ENCODE results near the gene EPN3. TPM values are rescaled to one million over a fixed set of nuclear protein-coding genes. Genes with fewer than 3 reads are reported as not detected.

EPN3 gene
- polyA plus RNA-seq, 1 of the 3 experiments (the other 2 are of a cell fraction), result 0.05 TPM

DNA sequence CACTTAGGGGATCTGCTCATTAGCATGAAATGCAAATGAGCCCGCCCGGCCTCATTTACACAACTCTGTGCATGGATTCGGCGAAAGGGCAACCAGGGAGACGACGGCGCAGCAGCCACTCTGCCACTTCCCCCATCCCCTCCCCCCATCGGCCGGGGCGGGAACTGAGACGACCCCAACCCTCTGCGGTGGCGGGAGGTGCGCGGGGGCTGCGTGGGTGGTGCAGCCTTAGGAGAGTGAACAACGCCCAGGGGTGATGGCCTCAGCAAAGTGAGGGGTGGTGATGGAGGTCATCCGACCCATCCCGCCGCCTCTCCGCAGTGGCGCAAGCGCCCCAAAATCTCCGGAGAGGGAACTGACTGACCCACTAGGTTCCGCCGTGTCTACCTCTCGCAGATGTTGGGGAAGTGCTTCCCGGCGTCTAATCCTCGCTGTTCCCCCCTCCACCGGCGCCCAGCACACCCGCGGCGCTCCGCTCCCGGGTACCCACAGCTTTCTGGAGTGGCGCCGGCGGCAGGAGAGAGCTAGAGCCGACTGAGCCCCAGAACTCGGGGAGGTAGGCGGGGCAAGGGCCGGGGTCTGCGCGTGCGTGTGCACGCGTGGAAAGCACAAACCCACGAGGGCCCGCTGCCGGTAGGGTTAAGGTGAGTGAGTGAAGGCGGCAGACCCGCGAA lies 26.5 kb downstream of the EPN3 start (continued):
- TF ChIP-seq, protein P1, sequence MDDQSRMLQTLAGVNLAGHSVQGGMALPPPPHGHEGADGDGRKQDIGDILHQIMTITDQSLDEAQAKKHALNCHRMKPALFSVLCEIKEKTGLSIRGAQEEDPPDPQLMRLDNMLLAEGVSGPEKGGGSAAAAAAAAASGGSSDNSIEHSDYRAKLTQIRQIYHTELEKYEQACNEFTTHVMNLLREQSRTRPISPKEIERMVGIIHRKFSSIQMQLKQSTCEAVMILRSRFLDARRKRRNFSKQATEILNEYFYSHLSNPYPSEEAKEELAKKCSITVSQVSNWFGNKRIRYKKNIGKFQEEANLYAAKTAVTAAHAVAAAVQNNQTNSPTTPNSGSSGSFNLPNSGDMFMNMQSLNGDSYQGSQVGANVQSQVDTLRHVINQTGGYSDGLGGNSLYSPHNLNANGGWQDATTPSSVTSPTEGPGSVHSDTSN (IDR thresholded peaks at IDR 0.05), result no peak
- TF ChIP-seq, protein P2, sequence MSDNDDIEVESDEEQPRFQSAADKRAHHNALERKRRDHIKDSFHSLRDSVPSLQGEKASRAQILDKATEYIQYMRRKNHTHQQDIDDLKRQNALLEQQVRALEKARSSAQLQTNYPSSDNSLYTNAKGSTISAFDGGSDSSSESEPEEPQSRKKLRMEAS (IDR thresholded peaks at IDR 0.05; ENCODE audit: low read depth), result no peak
- TF ChIP-seq, protein P3, sequence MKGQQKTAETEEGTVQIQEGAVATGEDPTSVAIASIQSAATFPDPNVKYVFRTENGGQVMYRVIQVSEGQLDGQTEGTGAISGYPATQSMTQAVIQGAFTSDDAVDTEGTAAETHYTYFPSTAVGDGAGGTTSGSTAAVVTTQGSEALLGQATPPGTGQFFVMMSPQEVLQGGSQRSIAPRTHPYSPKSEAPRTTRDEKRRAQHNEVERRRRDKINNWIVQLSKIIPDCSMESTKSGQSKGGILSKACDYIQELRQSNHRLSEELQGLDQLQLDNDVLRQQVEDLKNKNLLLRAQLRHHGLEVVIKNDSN (IDR thresholded peaks at IDR 0.05; ENCODE audit: borderline replicate concordance, low read depth), result no peak
- no peak for TF ChIP-seq FOSL2 (IDR thresholded peaks at IDR 0.05; ENCODE audit: borderline replicate concordance, low read depth)

DNA sequence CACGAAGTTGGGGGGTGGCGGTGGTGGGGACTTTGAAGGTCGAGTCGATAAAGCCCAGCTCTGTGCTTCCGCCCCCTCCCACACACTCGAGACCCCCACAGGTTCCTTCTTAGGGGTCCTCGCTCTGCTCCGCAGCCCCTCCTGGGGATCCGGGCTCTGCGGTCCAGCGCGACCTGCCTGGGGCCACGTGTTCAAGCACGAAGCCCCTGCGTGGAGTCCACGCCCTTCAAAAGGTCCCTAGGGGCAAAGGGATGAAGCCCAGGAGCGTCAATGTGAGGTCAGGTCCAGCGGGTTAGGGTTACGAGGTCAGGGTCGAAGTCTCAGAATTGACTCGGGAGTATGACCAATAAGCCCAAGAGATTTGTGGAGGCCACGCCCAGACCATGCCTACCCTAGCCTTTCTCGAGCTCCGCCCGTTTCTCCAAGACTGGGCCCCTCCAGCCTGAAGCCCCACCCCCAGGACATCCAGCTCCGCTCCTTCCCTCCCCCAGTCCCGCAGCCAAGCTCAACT lies 27.2 kb downstream of the EPN3 start:
- ChIA-PET CTCF (interaction anchor here (0.9 to 7.2 kb wide), 12 partner anchors 9 to 124 kb away, joined by 3 to 209 read pairs (median 6); no protein-coding TSS in a partner anchor), POLR2A (interaction anchor here (1.1 to 1.2 kb wide), 2 partner anchors 66 to 149 kb away, joined by 3 to 6 read pairs; no protein-coding TSS in a partner anchor)
- no peaks in the 10 kb centered on the region for H3K79me2 ChIP-seq (ENCODE audit: insufficient read depth)
- H3K27ac ChIP-seq (ENCODE audit: low read depth in 2 of 2, low read length in 1 of 2), result no peak overlapping the region
- H2AFZ ChIP-seq (ENCODE audit: low read depth), result peak overlapping the region; percentile 79; the same call in 1 of the 2 replicates
- peak overlapping the region; percentile 100 for H3K4me2 ChIP-seq
- peaks cover 10 to 77% of the 10 kb centered on the region in 2 experiments for H3K4me1 ChIP-seq (ENCODE audit: control insufficient read depth in 1 of 2, insufficient read depth in 2 of 2, low read depth in 1 of 2, low read length in 1 of 2)
- peaks cover 31% of the 10 kb centered on the region for H3K27me3 ChIP-seq (ENCODE audit: insufficient read depth)
- H3K36me3 ChIP-seq (replicated peaks in 1 of 2; ENCODE audit: control insufficient read depth in 1 of 2, insufficient read depth in 2 of 2, low read length in 1 of 2), result peaks cover 0 to 11% of the 10 kb centered on the region in 2 experiments
- TF ChIP-seq, protein P2 (IDR thresholded peaks at IDR 0.05; ENCODE audit: low read depth), result peak; percentile 67; the same call in 1 of the 2 replicates
- TF ChIP-seq, protein P3 (IDR thresholded peaks at IDR 0.05; ENCODE audit: borderline replicate concordance, low read depth), result no peak
- H3K4me3 ChIP-seq (ENCODE audit: low read depth in 2 of 2, low read length in 1 of 2), result peak overlapping the region; percentile 49 to 74
- H3F3A ChIP-seq (replicated peaks; ENCODE audit: insufficient read depth), result peaks cover 20% of the 10 kb centered on the region
- no peaks in the 10 kb centered on the region for H3K9me3 ChIP-seq
- peak; percentile 82 for DNase-seq
- no peak overlapping the region for H3K9ac ChIP-seq
- H3K9me2 ChIP-seq, result no peaks in the 10 kb centered on the region
- 19% methylated on average over 27 of the region's 27 CpGs for WGBS (ENCODE audit: low lambda C conversion rate)
- H4K20me1 ChIP-seq (ENCODE audit: insufficient read depth), result no peaks in the 10 kb centered on the region

DNA sequence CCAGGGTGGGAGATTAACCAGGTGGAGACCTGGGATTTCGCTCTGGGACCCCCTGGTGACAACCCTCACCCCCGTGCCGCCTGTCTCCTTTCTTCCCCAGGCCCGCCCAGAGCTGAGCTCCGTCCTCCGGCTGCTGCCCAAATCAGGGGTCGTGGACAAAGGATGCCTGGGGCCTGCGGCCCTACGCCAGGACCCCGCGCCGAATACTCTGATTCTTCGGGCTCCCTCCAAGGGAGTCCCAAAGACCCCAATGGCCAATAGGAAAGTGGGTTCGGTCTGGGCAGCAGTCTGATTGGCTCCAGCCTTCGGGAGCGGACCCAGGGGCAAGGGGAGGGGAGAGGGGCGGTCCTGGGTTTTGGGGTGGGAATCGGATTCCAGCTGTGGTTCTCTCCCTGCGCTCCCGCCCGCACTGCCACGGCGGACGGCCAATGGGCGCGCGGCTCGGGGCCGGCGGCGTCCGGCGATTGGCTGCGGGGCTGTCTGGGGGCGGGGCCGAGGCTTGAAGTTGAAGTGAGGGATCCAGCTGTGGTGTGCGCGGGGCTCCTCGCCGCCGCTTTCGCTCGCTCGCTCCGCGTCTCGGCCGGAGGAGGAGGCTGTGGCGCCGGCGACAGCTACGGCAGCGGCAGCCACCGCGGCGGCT lies 27.8 kb downstream of the EPN3 start, which contains the start of gene CACNA1G:
Gene CACNA1G, plus strand, starts transcription at position 531 of the 640 bp plus-strand sequence. CDS start 745 bp downstream, outside the sequence.
- Histone ChIP-seq H3K9me2 (no peaks in the 10 kb centered on the region), H3K4me1 (ENCODE audit: control insufficient read depth in 1 of 2, insufficient read depth in 2 of 2, low read depth in 1 of 2, low read length in 1 of 2) (peaks cover 14 to 83% of the 10 kb centered on the region in 2 experiments), H3K4me2 (peak within 1 kb of the TSS; percentile 100), H3K27me3 (ENCODE audit: insufficient read depth) (peaks cover 31% of the 10 kb centered on the region), H3K4me3 (ENCODE audit: low read depth in 2 of 2, low read length in 1 of 2) (peak within 1 kb of the TSS; percentile 49 to 74), H3K79me2 (ENCODE audit: insufficient read depth) (no peaks in the 10 kb centered on the region), H3K27ac (ENCODE audit: low read depth in 2 of 2, low read length in 1 of 2) (no peak within 1 kb of the TSS; a peak in 1 of 4 replicates), H4K20me1 (ENCODE audit: insufficient read depth) (no peaks in the 10 kb centered on the region), H3K36me3 (replicated peaks in 1 of 2; ENCODE audit: control insufficient read depth in 1 of 2, insufficient read depth in 2 of 2, low read length in 1 of 2) (peaks cover 0 to 9% of the 10 kb centered on the region in 2 experiments), H3K9me3 (no peaks in the 10 kb centered on the region), H3K9ac (no peak within 1 kb of the TSS), H2AFZ (ENCODE audit: low read depth) (peak within 1 kb of the TSS; percentile 79; the same call in 1 of the 2 replicates), H3F3A (replicated peaks; ENCODE audit: insufficient read depth) (peaks cover 20% of the 10 kb centered on the region)
- under 1% methylated on average over 53 of the region's 56 CpGs for WGBS (ENCODE audit: low lambda C conversion rate)
- DNase-seq, result peak; percentile 99
- POLR2A ChIA-PET, result interaction anchor here (0.7 to 1.2 kb wide), 3 partner anchors 66 to 306 kb away, joined by 3 to 6 read pairs (median 3); no protein-coding TSS in a partner anchor
- CTCF ChIA-PET, result interaction anchor here (0.9 to 7.2 kb wide), 13 partner anchors 9 to 124 kb away, joined by 3 to 209 read pairs (median 7); no protein-coding TSS in a partner anchor
- TF ChIP-seq GATA2 (CRISPR knock-in tag; IDR thresholded peaks at IDR 0.05) (no peak), MEF2A (IDR thresholded peaks at IDR 0.05; ENCODE audit: borderline replicate concordance, low read depth) (no peak), RFX5 (IDR thresholded peaks at IDR 0.05; ENCODE audit: low read length) (peak; percentile 87; the same call in 1 of the 2 replicates), JUND (IDR thresholded peaks at IDR 0.05) (no peak), POLR2AphosphoS5 (IDR thresholded peaks at IDR 0.05; ENCODE audit: low read depth, low read length) (no peak), EZH2phosphoT487 (IDR thresholded peaks at IDR 0.05; ENCODE audit: borderline replicate concordance, low read depth) (no peak), ELF1 (IDR thresholded peaks at IDR 0.05) (no peak)
- TF ChIP-seq, protein P1 (IDR thresholded peaks at IDR 0.05), result peak; percentile 70
- TF ChIP-seq, protein P4, sequence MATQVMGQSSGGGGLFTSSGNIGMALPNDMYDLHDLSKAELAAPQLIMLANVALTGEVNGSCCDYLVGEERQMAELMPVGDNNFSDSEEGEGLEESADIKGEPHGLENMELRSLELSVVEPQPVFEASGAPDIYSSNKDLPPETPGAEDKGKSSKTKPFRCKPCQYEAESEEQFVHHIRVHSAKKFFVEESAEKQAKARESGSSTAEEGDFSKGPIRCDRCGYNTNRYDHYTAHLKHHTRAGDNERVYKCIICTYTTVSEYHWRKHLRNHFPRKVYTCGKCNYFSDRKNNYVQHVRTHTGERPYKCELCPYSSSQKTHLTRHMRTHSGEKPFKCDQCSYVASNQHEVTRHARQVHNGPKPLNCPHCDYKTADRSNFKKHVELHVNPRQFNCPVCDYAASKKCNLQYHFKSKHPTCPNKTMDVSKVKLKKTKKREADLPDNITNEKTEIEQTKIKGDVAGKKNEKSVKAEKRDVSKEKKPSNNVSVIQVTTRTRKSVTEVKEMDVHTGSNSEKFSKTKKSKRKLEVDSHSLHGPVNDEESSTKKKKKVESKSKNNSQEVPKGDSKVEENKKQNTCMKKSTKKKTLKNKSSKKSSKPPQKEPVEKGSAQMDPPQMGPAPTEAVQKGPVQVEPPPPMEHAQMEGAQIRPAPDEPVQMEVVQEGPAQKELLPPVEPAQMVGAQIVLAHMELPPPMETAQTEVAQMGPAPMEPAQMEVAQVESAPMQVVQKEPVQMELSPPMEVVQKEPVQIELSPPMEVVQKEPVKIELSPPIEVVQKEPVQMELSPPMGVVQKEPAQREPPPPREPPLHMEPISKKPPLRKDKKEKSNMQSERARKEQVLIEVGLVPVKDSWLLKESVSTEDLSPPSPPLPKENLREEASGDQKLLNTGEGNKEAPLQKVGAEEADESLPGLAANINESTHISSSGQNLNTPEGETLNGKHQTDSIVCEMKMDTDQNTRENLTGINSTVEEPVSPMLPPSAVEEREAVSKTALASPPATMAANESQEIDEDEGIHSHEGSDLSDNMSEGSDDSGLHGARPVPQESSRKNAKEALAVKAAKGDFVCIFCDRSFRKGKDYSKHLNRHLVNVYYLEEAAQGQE (IDR thresholded peaks at IDR 0.05; ENCODE audit: low read depth, low read length), result no peak
